SKM-1 (cell line): ENCODE measurements around the gene ATP10A.

Experiments used
- DNase-seq: peaks from one replicate; lab custom pipeline; 2025; ENCODE audit not compliant: unreplicated experiment; lab: John Stamatoyannopoulos, UW

ATP10A gene

GRCh38 chr15:25838191-25838870 is 24.8 kb downstream of the ATP10A start:
- DNase-seq, result no peak

- DNase-seq, result no peak
These were observed 31.0 kb downstream of the ATP10A start for GRCh38 chr15:25832158-25832557.

- no peak for DNase-seq
These were observed 32.2 kb downstream of the ATP10A start for GRCh38 chr15:25830844-25831451.

GRCh38 chr15:25829073-25829472 is 34.1 kb downstream of the ATP10A start:
- DNase-seq, result no peak

- DNase-seq, result no peak
These were observed 37.9 kb downstream of the ATP10A start for GRCh38 chr15:25825207-25825606.

GRCh38 chr15:25824618-25825017 is 38.5 kb downstream of the ATP10A start:
- DNase-seq, result no peak

GRCh38 chr15:25812845-25813244 is 50.3 kb downstream of the ATP10A start:
- DNase-seq, result no peak

GRCh38 chr15:25812073-25812472 is 51.1 kb downstream of the ATP10A start:
- DNase-seq, result no peak

- peak; percentile 55 for DNase-seq
These were observed 51.6 kb downstream of the ATP10A start for GRCh38 chr15:25811481-25811906.

- no peak for DNase-seq
These were observed 52.5 kb downstream of the ATP10A start for GRCh38 chr15:25810631-25811091.

- no peak for DNase-seq
These were observed 53.0 kb downstream of the ATP10A start for GRCh38 chr15:25810154-25810553.

GRCh38 chr15:25807063-25807462 is 56.1 kb downstream of the ATP10A start:
- DNase-seq, result no peak

GRCh38 chr15:25805031-25805430 is 58.1 kb downstream of the ATP10A start:
- DNase-seq, result no peak

GRCh38 chr15:25804451-25804850 is 58.7 kb downstream of the ATP10A start:
- DNase-seq, result no peak

GRCh38 chr15:25803541-25803940 is 59.6 kb downstream of the ATP10A start:
- no peak for DNase-seq

GRCh38 chr15:25803036-25803435 is 60.1 kb downstream of the ATP10A start:
- no peak for DNase-seq

GRCh38 chr15:25802285-25802830 is 60.8 kb downstream of the ATP10A start:
- DNase-seq, result no peak

GRCh38 chr15:25801586-25802284 is 61.4 kb downstream of the ATP10A start:
- DNase-seq, result no peak

GRCh38 chr15:25800761-25801515 is 62.2 kb downstream of the ATP10A start:
- DNase-seq, result no peak

GRCh38 chr15:25799906-25800700 is 63.0 kb downstream of the ATP10A start:
- DNase-seq, result no peak
